Adrenal gland (tissue), 12 donors: ENCODE measurements around the gene RGS19. TPM values are rescaled to one million over a fixed set of nuclear protein-coding genes. Genes with fewer than 3 reads are reported as not detected.
A peak's percentile ranks its signal among the peaks of the same experiment; 100 is the strongest.

Source experiments
- DNase-seq, 7 donors: peaks; one replicate each; pipeline ENCODE4 v3.0.0-alpha.2; 2019 to 2020
- H3K27ac ChIP-seq, 5 donors: fragments of 200-600 bp; sonication (generic) in 4 of 5; 1 replicate in 3 of 5; 2 replicates in 2 of 5; pipeline versions ENCODE4 v1.5.1 to v1.8.0; 2016 to 2020; ENCODE audit warnings: mild to moderate bottlenecking in 1 of 5
- H3K27me3 ChIP-seq: fragments of 200-600 bp; 2 replicates; pipeline ENCODE4 v1.8.0; 2021
- H3K36me3 ChIP-seq, 2 donors: fragments of 200-600 bp; replicated peaks in 1 of 2; 1 replicate in 1 of 2; 2 replicates in 1 of 2; pipeline versions ENCODE4 v1.5.1 to v1.8.0; 2018 to 2022
- H3K4me1 ChIP-seq, 2 donors: fragments of 200-600 bp; replicated peaks in 1 of 2; 1 replicate in 1 of 2; 2 replicates in 1 of 2; pipeline versions ENCODE4 v1.5.1 to v1.8.0; 2018 to 2021
- H3K4me3 ChIP-seq, 4 donors: fragments of 200-600 bp; sonication (generic) in 3 of 4; one replicate each; pipeline ENCODE4 v1.5.1; 2016 to 2018
- H3K9me3 ChIP-seq, 3 donors: fragments of 200-600 bp; sonication (generic) in 1 of 3; replicated peaks in 1 of 3; 1 replicate in 2 of 3; 2 replicates in 1 of 3; pipeline versions ENCODE4 v1.5.1 to v1.8.0; 2016 to 2021
- CTCF ChIP-seq, 6 experiments: fragments of 450-650 bp in 4 of 6; fragments of 200-600 bp in 2 of 6; sonication (generic) in 1 of 6; IDR thresholded peaks; 1 replicate in 5 of 6; 2 replicates in 1 of 6; pipeline versions ENCODE4 v1.5.1 to v1.8.0; 2016 to 2021; ENCODE audit warnings: antibody characterized with exemption in 6 of 6, mild to moderate bottlenecking in 2 of 6, moderate library complexity in 1 of 6
- POLR2A ChIP-seq, 2 donors: fragments of 450-650 bp; IDR thresholded peaks; one replicate each; pipeline ENCODE4 v1.6.1; 2017; ENCODE audit warnings: antibody characterized with exemption in 2 of 2, mild to moderate bottlenecking in 2 of 2, moderate library complexity in 1 of 2
- WGBS, 4 donors: extraction: QIAGEN DNeasy Blood & Tissue Kit in 2 of 4; methylation state at CpG; one replicate each; pipeline versions ENCODE4 v1.1.5 to v1.1.7; 2013 to 2017; 5-methylcytosine and 5-hydroxymethylcytosine counted together
- intact Hi-C, 2 donors: fragments of 100-400 bp; cut with DNase I; formaldehyde crosslinking; loops; one replicate each; pipeline versions ENCODE4 v1.14.1 to v1.15.0; 2022 to 2023
- polyA plus RNA-seq, 3 donors: library from polyadenylated mRNA; stranded (reverse); fragments of 200-250 nt in 2 of 3; fragments of 350-450 nt in 1 of 3; fragmentation: Illumina TruSeq in 1 of 3; extraction: RNeasy Lipid Tissue Mini Kit (QIAGEN cat#74804) in 1 of 3; gene quantifications; one replicate each; pipeline ENCODE4 v1.2.3, GENCODE V29; 2013 to 2014
- total RNA-seq, 9 donors: library from RNA; depleted of rRNA in 4 of 9; stranded (reverse); fragments of >200 nt in 4 of 9; fragments of 120-200 nt in 1 of 9; fragmentation: NEBNext Ultra II Directional in 1 of 9; extraction: Animal tissue kit (Norgen Biotek cat#: 25700) in 1 of 9; gene quantifications; one replicate each; pipeline versions ENCODE4 v1.1.0 to v1.2.4, GENCODE V29; 2013 to 2023
- donor health status: healthy with polysubstance abuse.
- donor health status: Bipolar disorder and iron deficiency.
- donor health status: DM: yes; HTN: yes; CAD: no.
- donor health status: DM: no; HTN: no; CAD: no.
- donor health status: DM: no; HTN: no; CAD: no.
- donor health status: DM: yes; HTN: yes; CAD: no.

RGS19 gene
- total and polyA plus RNA-seq, 12 donors = 3.0 to 42.0 (median 15.1) TPM

- peak; percentile 56 to 83 (median 67) for DNase-seq
- WGBS, 4 donors = 0 to 1% (median 1%) methylated on average over 7 to 91 of the region's 91 CpGs
- intact Hi-C loops = loop anchor here in 1 of 2 donors (10.0 kb wide), 1 partner anchor 76 kb away; no protein-coding TSS in a partner anchor
Measured at GRCh38 chr20:64038565-64039292, 40.6 kb downstream of the RGS19 start.

GRCh38 chr20:64038224-64038564 lies 41.1 kb downstream of the RGS19 start:
- peak overlapping the region in 1 of 5 donors; percentile 55 for H3K27ac ChIP-seq
- H3K9me3 ChIP-seq = no peaks in the 10 kb centered on the region
- H3K4me1 ChIP-seq = peaks cover 8 to 25% of the 10 kb centered on the region in 2 donors
- 2 to 20% (median 2%) methylated on average over 2 to 30 of the region's 30 CpGs; no CpG with 5 or more reads in 1 of the 4 donors for WGBS, 4 donors
- intact Hi-C loops = loop anchor here in 1 of 2 donors (10.0 kb wide), 1 partner anchor 77 kb away; no protein-coding TSS in a partner anchor
- peaks cover 0 to 3% of the 10 kb centered on the region in 2 donors for H3K36me3 ChIP-seq
- no peak for DNase-seq
- TF ChIP-seq CTCF (IDR thresholded peaks at IDR 0.05) = no peak
- TF ChIP-seq POLR2A (IDR thresholded peaks at IDR 0.05) = no peak
- H3K27me3 ChIP-seq = peaks cover 21% of the 10 kb centered on the region
- peak overlapping the region in 1 of 4 donors; percentile 50 for H3K4me3 ChIP-seq

More at GRCh38 chr20:64038565-64039292, 40.6 kb downstream of the RGS19 start:
- TF ChIP-seq POLR2A (IDR thresholded peaks at IDR 0.05) (no peak), CTCF (IDR thresholded peaks at IDR 0.05) (peak; percentile 50 to 68 (median 66))
- Histone ChIP-seq H3K4me3 (peak overlapping the region in 2 of 4 donors; percentile 12 to 50), H3K9me3 (no peaks in the 10 kb centered on the region), H3K27me3 (peaks cover 21% of the 10 kb centered on the region), H3K27ac (peak overlapping the region in 2 of 5 donors; percentile 54 to 55), H3K36me3 (no peaks in the 10 kb centered on the region), H3K4me1 (peaks cover 8 to 25% of the 10 kb centered on the region in 2 donors)

- no peaks in the 10 kb centered on the region for H3K9me3 ChIP-seq
- 9 to 21% (median 12%) methylated on average over 12 to 36 of the region's 36 CpGs for WGBS, 4 donors
- H3K27ac ChIP-seq = no peak overlapping the region
- intact Hi-C loops = loop anchor here in 1 of 2 donors (10.0 kb wide), 1 partner anchor 77 kb away; no protein-coding TSS in a partner anchor
- peaks cover 21% of the 10 kb centered on the region for H3K27me3 ChIP-seq
- no peak overlapping the region for H3K4me3 ChIP-seq
- no peak for DNase-seq
- H3K36me3 ChIP-seq = peaks cover 0 to 8% of the 10 kb centered on the region in 2 donors
- TF ChIP-seq POLR2A (IDR thresholded peaks at IDR 0.05) (no peak), CTCF (IDR thresholded peaks at IDR 0.05) (no peak)
- peaks cover 8 to 25% of the 10 kb centered on the region in 2 donors for H3K4me1 ChIP-seq
Measured at GRCh38 chr20:64037498-64038213, 41.7 kb downstream of the RGS19 start.

GRCh38 chr20:64037199-64037497 lies 42.2 kb downstream of the RGS19 start:
- H3K36me3 ChIP-seq = peaks cover 0 to 13% of the 10 kb centered on the region in 2 donors
- H3K9me3 ChIP-seq = no peaks in the 10 kb centered on the region
- intact Hi-C loops = loop anchor here in 1 of 2 donors (10.0 kb wide), 1 partner anchor 78 kb away; no protein-coding TSS in a partner anchor
- peaks cover 19% of the 10 kb centered on the region for H3K27me3 ChIP-seq
- no peak overlapping the region for H3K4me3 ChIP-seq
- peaks cover 8 to 22% of the 10 kb centered on the region in 2 donors for H3K4me1 ChIP-seq
- TF ChIP-seq POLR2A (IDR thresholded peaks at IDR 0.05) = no peak
- no peak for TF ChIP-seq CTCF (IDR thresholded peaks at IDR 0.05)
- 65 to 71% (median 69%) methylated on average over 3 of the region's 3 CpGs; no CpG with 5 or more reads in 1 of the 4 donors for WGBS, 4 donors
- no peak overlapping the region for H3K27ac ChIP-seq
- no peak for DNase-seq
